HepG2 (cell line): Measurements from ENCODE around the gene JDP2. TPM values are rescaled to one million over a fixed set of nuclear protein-coding genes. Genes with fewer than 3 reads are reported as not detected.

Experiments
- ATAC-seq: fragments of 200-7000 bp; cut with Tn5 transposase; 3 replicates; pipeline ENCODE4 v1.9.1; 2020; ENCODE audit warnings: mild to moderate bottlenecking, moderate library complexity
- BruUV-seq: library from RNA; stranded (reverse); fragments of 400-500 nt; replicated peaks from 2 replicates; lab custom pipeline; 2021; lab: Mats Ljungman, UMichigan
- CTCF ChIA-PET: fragments of 300-600 bp; formaldehyde crosslinking; extraction: SDS; loops from one replicate; lab custom pipeline; 2021; ENCODE audit warnings: low total read pairs, inconsistent platforms, low intra/inter-chr PET ratio; lab: Yijun Ruan, JAX
- POLR2A ChIA-PET: fragments of 350-600 bp; sonication (Branson Sonifier 250); formaldehyde crosslinking; loops from one replicate; lab custom pipeline; 2020; ENCODE audit warnings: antibody characterized with exemption, inconsistent platforms; lab: Yijun Ruan, JAX
- DNase-seq: peaks from one replicate; pipeline ENCODE4 v3.0.0-alpha.2; 2015; ENCODE audit warnings: low spot score
- FAIRE-seq: peaks from 3 replicates; lab custom pipeline; 2011; peaks lifted over from hg19 to GRCh38; lab: Jason Lieb, UNC
- H2AFZ ChIP-seq: one replicate; pipeline ENCODE4 v1.6.1; 2011; ENCODE audit warnings: low read length, inconsistent platforms
- H3K27ac ChIP-seq: fragments of 300-600 bp; 3 replicates; pipeline ENCODE4 v1.8.0; 2011; ENCODE audit warnings: mixed run types, mild to moderate bottlenecking, mixed read lengths, low read length, inconsistent platforms; ENCODE audit not compliant: insufficient read depth; ENCODE audit errors: extremely low read length
- H3K27me3 ChIP-seq, 2 experiments: fragments of 200-600 bp in 1 of 2; 2 replicates in 1 of 2; 3 replicates in 1 of 2; pipeline versions ENCODE4 v1.6.0 to v1.8.0; 2011; ENCODE audit warnings: low read length in 2 of 2, mild to moderate bottlenecking in 2 of 2, moderate library complexity in 2 of 2, inconsistent platforms in 1 of 2; ENCODE audit not compliant: insufficient read depth in 2 of 2, control insufficient read depth in 1 of 2
- H3K36me3 ChIP-seq, 2 experiments: fragments of 200-600 bp in 1 of 2; replicated peaks in 1 of 2; 2 replicates in 1 of 2; 3 replicates in 1 of 2; pipeline versions ENCODE4 v1.5.1 to v1.8.0; 2011; ENCODE audit warnings: low read length in 2 of 2, inconsistent platforms in 1 of 2; ENCODE audit not compliant: insufficient read depth in 2 of 2, control insufficient read depth in 1 of 2
- H3K4me1 ChIP-seq: 2 replicates; pipeline ENCODE4 v1.5.1; 2012; ENCODE audit warnings: low read length, inconsistent platforms; ENCODE audit not compliant: insufficient read depth
- H3K4me2 ChIP-seq: 2 replicates; pipeline ENCODE4 v1.6.0; 2011; ENCODE audit warnings: low read depth, low read length, inconsistent platforms
- H3K4me3 ChIP-seq, 3 experiments: fragments of 200-600 bp in 1 of 3; sonication (generic), shearing (Covaris generic) in 1 of 3; replicated peaks in 1 of 3; 2 replicates each; pipeline ENCODE4 v1.5.1; 2011 to 2016; ENCODE audit warnings: low read length in 3 of 3, inconsistent platforms in 2 of 3, low read depth in 2 of 3, mild to moderate bottlenecking in 2 of 3, control low read depth in 1 of 3, mixed read lengths in 1 of 3; ENCODE audit not compliant: insufficient read depth in 1 of 3
- H3K79me2 ChIP-seq: one replicate; pipeline ENCODE4 v1.6.1; 2011; ENCODE audit warnings: low read length, inconsistent platforms; ENCODE audit not compliant: insufficient read depth
- H3K9ac ChIP-seq: 2 replicates; pipeline ENCODE4 v1.6.0; 2011; ENCODE audit warnings: mild to moderate bottlenecking, low read depth, low read length, inconsistent platforms; ENCODE audit not compliant: insufficient read depth
- H3K9me3 ChIP-seq: 2 replicates; pipeline ENCODE4 v1.5.1; 2012; ENCODE audit warnings: mild to moderate bottlenecking, low read length
- H4K20me1 ChIP-seq: 2 replicates; pipeline ENCODE4 v1.6.0; 2011; ENCODE audit warnings: inconsistent platforms, mild to moderate bottlenecking, low read length, moderate library complexity; ENCODE audit not compliant: insufficient read depth
- BRF2 ChIP-seq: sonication (generic); formaldehyde crosslinking; IDR thresholded peaks from 2 replicates; pipeline ENCODE4 v1.8.1; 2022; ENCODE audit warnings: mild to moderate bottlenecking, missing genetic modification reagents
- CHCHD3 ChIP-seq: sonication (generic); formaldehyde crosslinking; IDR thresholded peaks from 2 replicates; pipeline ENCODE4 v1.8.0; 2022; ENCODE audit warnings: mild to moderate bottlenecking, missing genetic modification reagents, moderate library complexity
- EP300 ChIP-seq, 3 experiments: sonication (generic) in 1 of 3; formaldehyde crosslinking in 1 of 3; IDR thresholded peaks; 2 replicates each; pipeline versions ENCODE4 v1.5.1 to v1.6.1; 2011 to 2020; ENCODE audit warnings: low read depth in 2 of 3, low read length in 2 of 3, borderline replicate concordance in 1 of 3, improper control_type of control experiment in 1 of 3, mild to moderate bottlenecking in 1 of 3, missing genetic modification reagents in 1 of 3, moderate library complexity in 1 of 3
- FLYWCH1 ChIP-seq: sonication (generic); formaldehyde crosslinking; IDR thresholded peaks from 2 replicates; pipeline ENCODE4 v1.8.1; 2023; ENCODE audit warnings: mild to moderate bottlenecking, missing genetic modification reagents
- GLMP ChIP-seq: sonication (generic); formaldehyde crosslinking; IDR thresholded peaks from 2 replicates; pipeline ENCODE4 v1.9.0; 2021; ENCODE audit warnings: missing genetic modification reagents, mild to moderate bottlenecking, borderline replicate concordance
- NBN ChIP-seq: fragments of 450-650 bp; conservative IDR thresholded peaks from 2 replicates; pipeline ENCODE4 v1.6.1; 2017
- PITX1 ChIP-seq: sonication (generic); formaldehyde crosslinking; IDR thresholded peaks from 2 replicates; pipeline ENCODE4 v1.5.1; 2020; ENCODE audit warnings: mild to moderate bottlenecking, missing genetic modification reagents
- RNF2 ChIP-seq: fragments of 450-650 bp; conservative IDR thresholded peaks from 2 replicates; pipeline ENCODE4 v1.6.1; 2016; ENCODE audit warnings: low read depth
- SYNCRIP ChIP-seq: fragments of 200-400 bp; formaldehyde crosslinking; IDR thresholded peaks from 2 replicates; pipeline ENCODE4 v1.6.1; 2018; ENCODE audit warnings: mild to moderate bottlenecking, low read depth, low read length; ENCODE audit not compliant: insufficient read depth
- ZBTB42 ChIP-seq: sonication (generic); formaldehyde crosslinking; IDR thresholded peaks from 2 replicates; pipeline ENCODE4 v1.5.0; 2020; ENCODE audit warnings: mild to moderate bottlenecking, missing genetic modification reagents
- ZFP36L2 ChIP-seq: sonication (generic); formaldehyde crosslinking; IDR thresholded peaks from 2 replicates; pipeline ENCODE4 v1.4.0; 2020; ENCODE audit warnings: missing genetic modification reagents
- ZNF264 ChIP-seq: sonication (generic); formaldehyde crosslinking; IDR thresholded peaks from 2 replicates; pipeline ENCODE4 v1.4.0; 2020; ENCODE audit warnings: missing genetic modification reagents
- ZNF326 ChIP-seq: sonication (generic); formaldehyde crosslinking; IDR thresholded peaks from 2 replicates; pipeline ENCODE4 v1.4.0; 2020; ENCODE audit warnings: missing genetic modification reagents, borderline replicate concordance
- ZNF362 ChIP-seq: sonication (generic); formaldehyde crosslinking; IDR thresholded peaks from 2 replicates; pipeline ENCODE4 v1.4.0; 2020; ENCODE audit warnings: missing genetic modification reagents, mild to moderate bottlenecking, borderline replicate concordance
- ZNF446 ChIP-seq: sonication (generic); formaldehyde crosslinking; IDR thresholded peaks from 2 replicates; pipeline ENCODE4 v1.5.0; 2020; ENCODE audit warnings: mild to moderate bottlenecking, missing genetic modification reagents
- ZNF503 ChIP-seq: sonication (generic); formaldehyde crosslinking; IDR thresholded peaks from 2 replicates; pipeline ENCODE4 v1.4.0; 2020; ENCODE audit warnings: missing genetic modification reagents
- ZNF878 ChIP-seq: sonication (generic); formaldehyde crosslinking; IDR thresholded peaks from 2 replicates; pipeline ENCODE4 v1.8.1; 2023; ENCODE audit warnings: mild to moderate bottlenecking, missing genetic modification reagents, moderate library complexity
- ZSCAN21 ChIP-seq: sonication (generic); formaldehyde crosslinking; IDR thresholded peaks from 2 replicates; pipeline ENCODE4 v1.8.0; 2022; ENCODE audit warnings: mild to moderate bottlenecking, missing genetic modification reagents, moderate library complexity, borderline replicate concordance
- ZSCAN25 ChIP-seq: sonication (generic); formaldehyde crosslinking; IDR thresholded peaks from 2 replicates; pipeline ENCODE4 v1.8.0; 2022; ENCODE audit warnings: mild to moderate bottlenecking, missing genetic modification reagents
- ZSCAN29 ChIP-seq: sonication (generic); formaldehyde crosslinking; conservative IDR thresholded peaks from 2 replicates; pipeline ENCODE4 v1.4.0; 2020; ENCODE audit warnings: mild to moderate bottlenecking, missing genetic modification reagents
- WGBS: methylation state at CpG from one replicate; pipeline ENCODE4 v1.1.6; 2017; ENCODE audit warnings: low lambda C conversion rate; 5-methylcytosine and 5-hydroxymethylcytosine counted together
- in situ Hi-C: cut with HindIII; loops from 2 replicates; pipeline ENCODE4 v1.10.0; 2017; ENCODE audit warnings: low pct_unique_long_range_greater_than_20kb; ENCODE audit not compliant: extremely low pct_ligation_motif_present
- intact Hi-C: fragments of 100-400 bp; cut with micrococcal nuclease; formaldehyde crosslinking; loops from one replicate; pipeline ENCODE4 v1.10.0; 2022; ENCODE audit not compliant: unreplicated experiment
- polyA plus RNA-seq, 8 experiments: library from polyadenylated mRNA; depleted of rRNA in 3 of 8; stranded (reverse) in 7 of 8; unstranded in 1 of 8; fragments of >200 nt; fragmentation: Illumina TruSeq in 4 of 8; extraction: Trizol in 4 of 8; gene quantifications; 2 replicates each; pipeline versions ENCODE4 v1.2.1 to v1.2.3, GENCODE V29; 2011 to 2016; ENCODE audit warnings: low read depth in 4 of 8, missing spikeins in 1 of 8, mixed read lengths in 1 of 8; ENCODE audit not compliant: insufficient read depth in 1 of 8
- total RNA-seq, 5 experiments: library from RNA; depleted of rRNA; stranded (reverse); fragments of >200 nt; fragmentation: Illumina TruSeq; extraction: Trizol; gene quantifications; 2 replicates each; pipeline ENCODE4 v1.2.3, GENCODE V29; 2016; ENCODE audit warnings: low read depth in 1 of 5

JDP2 gene
- total and polyA plus RNA-seq, 2 of the 13 experiments (the other 11 are each of a cell fraction or from before 2014, with no cell fraction given), result 8.0 to 8.9 TPM

- H2AFZ ChIP-seq, result no peak overlapping the region
- FAIRE-seq (no peak), ATAC-seq (no peak), DNase-seq (no peak)
- TF ChIP-seq BRF2, result no peak
- TF ChIP-seq ZNF264, result no peak
- no peak for TF ChIP-seq ZNF878
- no peak for TF ChIP-seq PITX1 (CRISPR knock-in tag)
- TF ChIP-seq FLYWCH1, result no peak
- no peak for TF ChIP-seq ZNF446 (CRISPR knock-in tag)
- TF ChIP-seq GLMP (CRISPR knock-in tag), result no peak
- TF ChIP-seq SYNCRIP, result no peak
- no peak for TF ChIP-seq RNF2
- TF ChIP-seq ZNF503 (CRISPR knock-in tag), result no peak
- TF ChIP-seq ZSCAN25 (CRISPR knock-in tag), result no peak
- TF ChIP-seq EP300 (IDR thresholded peaks at IDR 0.05; ENCODE audit: low read depth in 2 of 2, low read length in 2 of 2), result no peak
- TF ChIP-seq EP300 (CRISPR knock-in tag; IDR thresholded peaks at IDR 0.05; ENCODE audit: borderline replicate concordance), result no peak
- TF ChIP-seq ZSCAN29 (CRISPR knock-in tag), result no peak
- no peak for TF ChIP-seq ZBTB42
- TF ChIP-seq ZSCAN21 (CRISPR knock-in tag), result no peak
- TF ChIP-seq CHCHD3 (CRISPR knock-in tag), result no peak
- no peak for TF ChIP-seq NBN
- TF ChIP-seq ZNF362, result no peak
- no peak for TF ChIP-seq ZNF326
- TF ChIP-seq ZFP36L2 (CRISPR knock-in tag), result no peak
- CTCF ChIA-PET, result no interaction called here
- no peak overlapping the region for H3K4me2 ChIP-seq
- H3K79me2 ChIP-seq, result no peaks in the 10 kb centered on the region
- H3K4me1 ChIP-seq, result no peaks in the 10 kb centered on the region
- in situ Hi-C loops (no loop called here), intact Hi-C loops (no loop called here)
- BruUV-seq, result no TSS peak
- no peak overlapping the region for H3K4me3 ChIP-seq
- no peaks in the 10 kb centered on the region; a peak in 1 of 5 replicates for H3K27me3 ChIP-seq
- H3K27ac ChIP-seq, result no peak overlapping the region
- no peaks in the 10 kb centered on the region for H4K20me1 ChIP-seq
- POLR2A ChIA-PET, result no interaction called here
- no peaks in the 10 kb centered on the region for H3K36me3 ChIP-seq
- 0% methylated on average over 1 of the region's 1 CpG for WGBS
- H3K9me3 ChIP-seq, result no peaks in the 10 kb centered on the region
- H3K9ac ChIP-seq, result no peak overlapping the region
These were observed 47.9 kb upstream of the JDP2 start for GRCh38 chr14:75379930-75380270.
